Activated CD8-positive, alpha-beta memory T cell treated with anti-CD3 and anti-CD28 coated beads for 1 hour (primary cell): ENCODE data around the gene SLC26A9.

Experiments
- DNase-seq, 2 donors: peaks; one replicate each; pipeline ENCODE4 v3.0.0-alpha.2; 2020; ENCODE audit warnings: low read depth in 1 of 2; ENCODE audit errors: extremely low read depth in 1 of 2

The SLC26A9 gene

GRCh38 chr1:205949753-205950152 is 6.5 kb upstream of the SLC26A9 start:
- DNase-seq = no peak

GRCh38 chr1:205948886-205949285 is 5.6 kb upstream of the SLC26A9 start:
- no peak for DNase-seq

- no peak for DNase-seq
These were observed 4.8 kb upstream of the SLC26A9 start for GRCh38 chr1:205948039-205948438.

DNA sequence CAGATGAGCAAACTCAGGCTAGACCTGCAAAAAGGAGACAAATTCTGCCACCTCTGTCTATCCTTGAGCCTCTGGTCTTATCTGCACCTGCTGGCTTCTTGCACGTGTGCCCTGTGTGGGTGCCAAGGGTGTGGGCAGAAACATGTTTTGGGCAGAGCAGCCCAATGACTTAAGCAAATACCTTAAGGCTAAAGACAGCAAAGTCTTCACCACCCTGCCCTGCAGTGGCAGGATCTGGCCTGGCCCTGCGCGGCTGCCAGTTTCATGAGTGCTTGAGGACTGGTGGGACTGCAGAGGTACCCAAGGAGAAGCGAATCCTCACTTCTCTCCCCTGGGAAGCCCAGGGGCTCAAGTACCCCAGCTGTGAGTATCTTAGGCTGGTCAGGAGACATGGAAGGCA is 3.8 kb upstream of the SLC26A9 start:
- DNase-seq = no peak

DNA sequence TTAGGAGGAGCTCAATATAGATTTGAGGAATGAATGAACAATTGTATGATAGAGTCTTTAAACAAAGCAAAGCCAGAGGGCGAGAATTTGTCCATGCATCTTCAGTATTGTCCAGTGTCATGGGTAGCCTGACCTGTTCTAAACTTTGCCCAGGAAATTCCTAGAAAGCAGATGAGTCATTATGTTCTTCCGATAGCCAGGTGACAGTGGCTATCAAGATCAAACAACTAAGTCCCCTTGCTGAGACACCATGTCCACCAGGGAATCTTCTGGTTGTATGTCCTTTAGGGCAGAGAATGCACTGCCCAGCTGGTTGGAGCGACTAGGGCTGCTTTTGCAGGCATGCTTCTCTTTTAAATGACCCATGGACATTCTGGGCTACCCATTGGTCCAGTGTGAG is 1.8 kb upstream of the SLC26A9 start:
- DNase-seq = no peak

DNA sequence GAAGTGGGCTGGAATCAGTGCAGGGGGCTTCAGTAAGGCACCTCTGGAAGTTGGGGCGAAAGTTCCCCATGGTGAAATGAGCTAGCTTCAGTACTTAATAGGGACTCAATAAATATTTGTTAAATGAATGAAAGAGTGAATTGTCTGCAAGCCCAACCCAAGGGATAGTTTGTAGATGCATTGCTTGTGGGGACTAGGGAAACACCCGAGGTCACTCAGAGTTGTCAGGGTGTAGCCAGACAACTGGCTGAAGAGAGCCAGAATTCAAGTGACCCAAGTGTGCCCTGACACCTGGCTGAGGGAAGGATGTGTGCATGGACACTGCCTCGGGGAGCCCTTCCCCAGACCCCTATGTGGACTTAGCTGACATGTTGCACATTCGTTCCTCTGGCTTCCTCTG is 1.3 kb upstream of the SLC26A9 start:
- DNase-seq = no peak

DNA sequence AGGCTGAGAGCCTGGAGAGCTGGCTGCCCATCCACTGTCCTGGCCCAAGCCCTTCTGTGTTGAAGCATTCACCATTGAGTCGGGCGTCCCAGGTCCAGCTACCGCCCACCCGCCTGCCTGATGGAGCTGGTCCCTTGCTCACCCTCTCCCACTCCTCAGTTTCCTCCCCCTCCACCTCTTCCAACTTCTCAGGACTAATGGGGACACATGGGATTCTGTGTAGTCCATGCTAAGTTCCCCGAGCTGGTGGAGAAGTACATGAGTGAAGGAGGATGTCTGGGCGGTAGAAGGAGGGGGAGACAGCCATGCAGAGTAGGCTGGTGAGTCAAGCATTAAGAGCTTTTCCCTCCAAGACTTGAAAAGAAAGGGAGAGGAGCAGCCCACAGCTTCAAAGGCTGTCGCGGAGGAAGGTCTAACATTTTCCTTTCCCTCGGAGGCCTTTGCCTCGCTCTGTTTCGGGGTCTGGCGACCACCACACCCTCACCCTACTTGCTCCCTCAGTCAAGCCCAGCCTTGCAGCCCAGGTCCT is 561 bp downstream of the SLC26A9 start:
- no peak for DNase-seq

- no peak for DNase-seq
These were observed 2.5 kb downstream of the SLC26A9 start for GRCh38 chr1:205940710-205941109.

- DNase-seq = no peak
These were observed 3.4 kb downstream of the SLC26A9 start for GRCh38 chr1:205939690-205940330.

DNA sequence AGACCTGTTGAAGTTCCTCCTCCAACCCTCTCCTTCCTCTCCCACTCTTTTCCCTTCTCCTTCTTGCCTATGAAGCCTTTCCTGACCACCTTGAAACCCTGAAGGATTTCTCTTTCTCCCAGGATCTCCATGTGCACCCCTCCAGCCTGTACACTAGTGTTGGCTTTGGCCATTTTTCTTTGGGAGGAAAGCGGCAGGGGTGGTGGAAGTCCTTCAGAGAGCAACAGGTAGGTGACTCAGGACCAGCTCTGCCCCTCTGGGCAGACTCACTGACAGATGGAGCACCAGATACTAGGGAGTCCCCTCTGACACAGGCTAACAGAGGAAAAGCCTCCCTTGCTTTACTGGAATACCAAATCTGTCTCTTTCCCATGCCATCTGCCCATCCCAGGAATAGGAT is 4.6 kb downstream of the SLC26A9 start:
- no peak for DNase-seq

DNA sequence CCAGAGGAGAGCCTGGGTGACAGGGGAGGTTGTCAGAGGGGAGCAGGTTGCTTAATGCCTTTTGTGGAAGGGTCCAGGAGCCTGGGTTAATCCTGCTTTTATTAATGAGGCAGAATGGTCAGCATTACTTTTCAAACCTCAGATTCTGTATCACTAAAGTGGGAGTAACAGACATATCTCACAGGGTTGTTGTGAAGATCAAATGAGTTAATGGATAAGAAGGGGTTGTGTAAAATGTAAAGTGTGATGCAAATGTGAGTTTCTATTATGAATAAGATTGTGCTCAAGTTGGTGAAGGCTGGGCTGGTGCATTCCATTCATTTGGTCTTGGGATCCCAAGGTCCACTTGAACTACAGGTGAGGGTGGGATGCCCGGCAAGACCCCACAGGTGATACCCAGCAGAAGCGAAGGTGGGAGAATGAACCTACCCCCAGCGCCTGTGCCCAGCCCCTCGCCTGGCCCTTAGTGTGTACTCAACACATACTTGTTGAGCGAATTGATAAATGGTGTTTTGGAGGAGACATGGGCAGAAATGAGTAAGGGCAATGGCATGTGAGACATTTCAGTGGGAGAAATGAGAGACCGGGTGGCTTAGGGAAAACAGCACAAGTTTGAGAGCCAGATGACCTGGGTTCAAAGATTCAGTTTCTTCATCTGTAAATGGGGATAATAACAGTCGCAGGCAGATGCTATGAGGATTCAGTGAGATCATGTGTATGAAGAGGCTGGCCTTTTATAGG is 6.2 kb downstream of the SLC26A9 start:
- DNase-seq = no peak

DNA sequence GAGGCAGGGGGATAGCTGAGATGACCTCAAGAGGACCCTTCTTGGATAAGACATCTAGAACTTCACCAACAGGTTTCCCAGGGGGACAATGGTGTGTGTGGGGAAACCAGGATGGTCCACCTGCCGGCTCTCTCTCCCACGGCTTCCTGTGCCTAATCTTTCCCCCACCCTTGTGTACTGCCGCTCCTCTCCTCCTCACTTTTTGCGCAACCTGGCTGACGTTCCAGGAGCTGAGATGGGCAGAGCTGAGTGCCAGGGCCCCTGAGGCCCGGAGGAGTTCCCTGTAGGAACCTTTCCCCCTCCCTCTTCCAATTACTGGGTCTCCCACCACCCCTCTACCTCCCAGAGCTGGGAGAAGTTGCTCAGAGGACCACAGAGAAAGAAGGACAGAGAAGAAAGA is 6.9 kb downstream of the SLC26A9 start:
- no peak for DNase-seq

DNA sequence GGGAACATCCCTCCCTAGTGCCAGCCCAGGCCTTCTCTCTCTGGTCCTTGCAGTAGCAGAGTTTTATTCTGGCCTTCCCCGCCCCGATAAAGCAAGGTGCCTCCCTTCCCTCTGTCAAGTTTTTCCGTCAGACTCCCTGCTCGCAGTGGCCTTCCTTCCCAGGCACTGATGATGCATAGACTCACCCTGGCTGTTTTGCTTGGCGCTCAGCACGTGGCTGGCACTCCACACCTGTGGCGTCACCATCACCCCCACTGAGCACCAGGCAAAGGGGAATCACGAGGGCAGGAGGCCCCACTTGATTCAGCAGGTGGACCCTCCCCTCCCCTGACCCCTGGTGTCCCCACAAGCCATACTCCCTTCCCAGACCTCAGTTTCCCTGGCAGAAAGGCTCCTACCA is 7.4 kb downstream of the SLC26A9 start:
- no peak for DNase-seq

DNA sequence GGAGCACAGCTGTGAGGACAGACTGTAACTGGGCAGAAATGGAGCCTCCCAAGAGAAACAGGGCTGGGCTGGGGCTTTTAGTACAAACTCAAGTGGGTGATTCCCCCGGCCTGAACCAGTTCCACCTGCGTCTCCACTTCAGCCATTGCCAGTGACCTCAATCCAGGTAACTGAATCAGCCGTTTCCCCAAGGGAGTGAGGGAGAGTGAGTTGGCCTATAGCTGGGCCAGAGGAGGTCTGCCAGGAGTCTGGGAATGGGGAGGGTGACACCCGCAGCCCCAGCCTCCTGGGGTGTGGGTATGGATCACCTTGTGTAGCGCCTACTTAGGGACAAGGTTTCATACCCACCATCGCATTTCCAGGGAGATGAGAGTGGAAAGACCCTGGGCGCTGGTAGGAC is 8.5 kb downstream of the SLC26A9 start:
- no peak for DNase-seq

DNA sequence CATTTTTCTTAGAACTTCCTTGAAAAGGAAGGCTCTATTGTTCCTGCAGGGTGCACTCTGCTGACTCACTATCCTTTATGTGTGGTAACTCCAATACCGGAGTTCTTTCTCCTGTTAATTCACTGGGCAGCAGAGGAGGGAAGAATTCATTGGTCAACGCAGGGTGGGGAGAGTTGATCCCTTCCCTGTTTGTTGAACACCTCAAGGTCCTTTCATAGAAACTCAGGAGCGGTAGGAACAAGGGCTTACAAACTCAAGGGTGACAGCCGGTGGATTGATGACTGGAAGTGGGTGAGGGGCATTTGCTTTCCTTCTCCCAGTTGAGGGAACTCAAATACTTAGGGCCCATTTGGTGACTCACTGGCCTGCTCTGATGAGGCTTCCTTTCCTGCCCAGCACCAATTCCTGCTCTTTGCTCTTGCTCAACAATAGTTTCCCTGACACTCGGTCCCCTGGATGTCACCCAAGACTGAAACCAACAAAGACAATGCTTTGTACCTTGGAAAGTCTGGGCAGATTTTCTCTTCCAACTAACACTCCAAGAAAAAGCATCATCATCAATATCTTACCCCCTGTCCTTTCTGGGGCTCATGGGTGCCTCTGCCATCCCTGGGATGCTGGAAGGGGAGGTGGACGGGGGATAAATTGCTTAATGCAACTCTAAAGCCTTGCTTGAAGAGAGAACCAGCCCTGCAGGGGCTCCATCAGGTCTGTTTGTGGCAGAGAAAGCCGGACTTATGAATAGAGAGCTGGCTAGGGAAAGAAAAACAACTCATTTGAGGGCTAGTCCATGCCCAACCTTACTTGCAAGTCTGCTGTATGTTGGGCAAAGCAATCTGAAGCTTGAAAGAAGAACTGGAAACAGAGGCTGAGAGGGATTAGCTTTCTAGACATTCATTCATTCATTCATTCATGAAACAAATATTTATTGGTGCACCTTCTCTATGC is 9.3 kb downstream of the SLC26A9 start:
- DNase-seq = no peak

DNA sequence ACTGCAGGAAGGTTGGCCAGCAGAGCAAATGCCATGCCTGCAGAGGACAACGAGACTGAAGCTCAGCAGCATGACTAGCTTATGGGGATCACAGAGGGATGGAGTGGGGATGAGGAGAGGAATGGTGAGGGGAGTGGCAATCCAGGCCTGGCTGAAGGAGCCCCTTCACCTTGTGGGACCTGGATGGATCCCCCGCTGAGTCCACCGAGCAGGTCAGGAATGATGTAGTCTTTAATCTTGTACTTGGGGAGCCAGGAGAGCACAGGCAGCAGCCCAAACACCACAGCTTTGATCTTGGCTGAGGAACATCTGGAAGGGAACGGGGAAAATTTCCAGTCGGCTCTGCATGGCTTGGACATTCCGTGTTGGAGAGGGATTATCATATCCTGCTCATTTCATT is 10.5 kb downstream of the SLC26A9 start:
- DNase-seq = no peak

- no peak for DNase-seq
These were observed 12.4 kb downstream of the SLC26A9 start for GRCh38 chr1:205930799-205931281.

GRCh38 chr1:205930195-205930577 is 13.1 kb downstream of the SLC26A9 start:
- DNase-seq = no peak

GRCh38 chr1:205929496-205930194 is 13.6 kb downstream of the SLC26A9 start:
- no peak for DNase-seq

GRCh38 chr1:205928317-205928716 is 14.9 kb downstream of the SLC26A9 start:
- DNase-seq = no peak

- no peak for DNase-seq
These were observed 15.6 kb downstream of the SLC26A9 start for GRCh38 chr1:205927676-205928075.
